ENCODE results near the gene HDAC1. TPM values are rescaled to one million over a fixed set of nuclear protein-coding genes. Genes with fewer than 3 reads are reported as not detected.

The HDAC1 gene
- total RNA-seq, 2 experiments from 2014 or later = 56.9 to 61.0 TPM

DNA sequence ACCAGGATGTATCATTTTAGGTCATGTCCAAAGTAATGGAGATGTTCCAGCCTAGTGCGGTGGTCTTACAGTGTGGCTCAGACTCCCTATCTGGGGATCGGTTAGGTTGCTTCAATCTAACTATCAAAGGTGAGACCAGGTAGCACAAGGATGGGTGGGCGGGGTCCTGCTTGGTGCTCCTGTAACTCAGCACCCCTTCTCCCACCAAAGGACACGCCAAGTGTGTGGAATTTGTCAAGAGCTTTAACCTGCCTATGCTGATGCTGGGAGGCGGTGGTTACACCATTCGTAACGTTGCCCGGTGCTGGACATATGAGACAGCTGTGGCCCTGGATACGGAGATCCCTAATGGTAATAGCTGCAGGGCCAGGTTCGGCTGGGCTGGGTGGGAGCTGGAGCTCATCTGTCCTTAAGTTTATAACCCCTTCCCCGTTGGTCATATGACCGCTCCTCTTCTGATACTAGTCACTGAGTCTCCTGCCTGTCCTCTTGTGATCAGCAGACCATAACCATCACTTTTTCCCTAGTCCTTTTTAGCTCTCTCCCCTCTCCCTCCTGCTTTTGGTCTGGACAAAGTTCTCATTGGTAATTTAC lies 38.8 kb downstream of the HDAC1 start:
- H3K36me3 ChIP-seq (ENCODE audit: insufficient read depth, low read length) = peaks cover 79% of the 10 kb centered on the region
- no peak overlapping the region for H3K4me3 ChIP-seq (ENCODE audit: low read length)
- intact Hi-C loops (cut with DNase I, micrococcal nuclease) = loop anchor here in 1 of 2 experiments (1.0 to 5.0 kb wide), 2 partner anchors 68 to 76 kb away; no protein-coding TSS in a partner anchor
- ChIA-PET POLR2A (interaction anchor here (1.4 kb wide), 1 partner anchor 9 kb away, joined by 4 read pairs; no protein-coding TSS in a partner anchor), CTCF (interaction anchor here (0.7 to 1.1 kb wide), 2 partner anchors 70 to 90 kb away, joined by 3 read pairs; no protein-coding TSS in a partner anchor)
- no peaks in the 10 kb centered on the region for H3K27me3 ChIP-seq (ENCODE audit: control insufficient read depth in 1 of 2, insufficient read depth in 2 of 2, low read length in 2 of 2)
- no peak for ATAC-seq (ENCODE audit: poor library complexity)
- TF ChIP-seq, protein P1, sequence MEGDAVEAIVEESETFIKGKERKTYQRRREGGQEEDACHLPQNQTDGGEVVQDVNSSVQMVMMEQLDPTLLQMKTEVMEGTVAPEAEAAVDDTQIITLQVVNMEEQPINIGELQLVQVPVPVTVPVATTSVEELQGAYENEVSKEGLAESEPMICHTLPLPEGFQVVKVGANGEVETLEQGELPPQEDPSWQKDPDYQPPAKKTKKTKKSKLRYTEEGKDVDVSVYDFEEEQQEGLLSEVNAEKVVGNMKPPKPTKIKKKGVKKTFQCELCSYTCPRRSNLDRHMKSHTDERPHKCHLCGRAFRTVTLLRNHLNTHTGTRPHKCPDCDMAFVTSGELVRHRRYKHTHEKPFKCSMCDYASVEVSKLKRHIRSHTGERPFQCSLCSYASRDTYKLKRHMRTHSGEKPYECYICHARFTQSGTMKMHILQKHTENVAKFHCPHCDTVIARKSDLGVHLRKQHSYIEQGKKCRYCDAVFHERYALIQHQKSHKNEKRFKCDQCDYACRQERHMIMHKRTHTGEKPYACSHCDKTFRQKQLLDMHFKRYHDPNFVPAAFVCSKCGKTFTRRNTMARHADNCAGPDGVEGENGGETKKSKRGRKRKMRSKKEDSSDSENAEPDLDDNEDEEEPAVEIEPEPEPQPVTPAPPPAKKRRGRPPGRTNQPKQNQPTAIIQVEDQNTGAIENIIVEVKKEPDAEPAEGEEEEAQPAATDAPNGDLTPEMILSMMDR (IDR thresholded peaks at IDR 0.05) = no peak
- peaks cover 18% of the 10 kb centered on the region for H3K4me1 ChIP-seq (ENCODE audit: insufficient read depth, low read length)
- Mint-ChIP-seq H3K4me1 (ENCODE audit: low read depth) (peaks cover 32% of the 10 kb centered on the region), H3K4me3 (no peak overlapping the region), H3K36me3 (ENCODE audit: low read depth) (peaks cover 86% of the 10 kb centered on the region), H3K9me3 (no peaks in the 10 kb centered on the region), H3K27me3 (no peaks in the 10 kb centered on the region), H3K27ac (peak overlapping the region; percentile 59)
- DNase-seq = no peak
- H3K9me3 ChIP-seq (ENCODE audit: control insufficient read depth in 1 of 2, insufficient read depth in 1 of 2, low read length in 2 of 2) = no peaks in the 10 kb centered on the region
- no peak overlapping the region for H3K27ac ChIP-seq (ENCODE audit: low read depth in 1 of 2, low read length in 2 of 2)

DNA sequence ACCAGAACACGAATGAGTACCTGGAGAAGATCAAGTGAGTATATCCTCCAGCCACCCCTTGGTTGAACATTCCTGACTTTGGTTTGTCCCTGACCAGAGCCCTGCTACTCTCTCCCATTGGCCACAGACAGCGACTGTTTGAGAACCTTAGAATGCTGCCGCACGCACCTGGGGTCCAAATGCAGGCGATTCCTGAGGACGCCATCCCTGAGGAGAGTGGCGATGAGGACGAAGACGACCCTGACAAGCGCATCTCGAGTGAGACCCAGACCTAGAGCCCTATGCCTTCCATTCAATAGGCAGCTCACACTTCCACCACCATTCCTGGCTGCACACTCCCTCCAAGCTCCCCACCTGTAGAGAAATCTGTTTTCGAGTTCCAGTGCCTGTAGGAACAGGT lies 39.7 kb downstream of the HDAC1 start:
- Histone ChIP-seq H3K4me3 (ENCODE audit: low read length) (no peak overlapping the region), H3K27ac (ENCODE audit: low read depth in 1 of 2, low read length in 2 of 2) (no peak overlapping the region), H3K9me3 (ENCODE audit: control insufficient read depth in 1 of 2, insufficient read depth in 1 of 2, low read length in 2 of 2) (no peaks in the 10 kb centered on the region), H3K27me3 (ENCODE audit: control insufficient read depth in 1 of 2, insufficient read depth in 2 of 2, low read length in 2 of 2) (no peaks in the 10 kb centered on the region), H3K4me1 (ENCODE audit: insufficient read depth, low read length) (peaks cover 23% of the 10 kb centered on the region), H3K36me3 (ENCODE audit: insufficient read depth, low read length) (peaks cover 71% of the 10 kb centered on the region)
- intact Hi-C loops (cut with DNase I, micrococcal nuclease) = loop anchor here in 1 of 2 experiments (1.0 to 5.0 kb wide), 2 partner anchors 69 to 75 kb away; no protein-coding TSS in a partner anchor
- ChIA-PET POLR2A (interaction anchor here (0.6 to 2.0 kb wide), 3 partner anchors 10 to 40 kb away, joined by 3 to 6 read pairs (median 4); no protein-coding TSS in a partner anchor), CTCF (interaction anchor here (0.7 to 1.1 kb wide), 2 partner anchors 69 to 91 kb away, joined by 3 read pairs; no protein-coding TSS in a partner anchor)
- TF ChIP-seq, protein P1 (IDR thresholded peaks at IDR 0.05) = no peak
- Mint-ChIP-seq H3K9me3 (no peaks in the 10 kb centered on the region), H3K27ac (peak overlapping the region; percentile 59), H3K4me1 (ENCODE audit: low read depth) (peaks cover 32% of the 10 kb centered on the region), H3K36me3 (ENCODE audit: low read depth) (peaks cover 81% of the 10 kb centered on the region), H3K27me3 (no peaks in the 10 kb centered on the region), H3K4me3 (peak overlapping the region; percentile 51)
- ATAC-seq (ENCODE audit: poor library complexity) = no peak
- no peak for DNase-seq

DNA sequence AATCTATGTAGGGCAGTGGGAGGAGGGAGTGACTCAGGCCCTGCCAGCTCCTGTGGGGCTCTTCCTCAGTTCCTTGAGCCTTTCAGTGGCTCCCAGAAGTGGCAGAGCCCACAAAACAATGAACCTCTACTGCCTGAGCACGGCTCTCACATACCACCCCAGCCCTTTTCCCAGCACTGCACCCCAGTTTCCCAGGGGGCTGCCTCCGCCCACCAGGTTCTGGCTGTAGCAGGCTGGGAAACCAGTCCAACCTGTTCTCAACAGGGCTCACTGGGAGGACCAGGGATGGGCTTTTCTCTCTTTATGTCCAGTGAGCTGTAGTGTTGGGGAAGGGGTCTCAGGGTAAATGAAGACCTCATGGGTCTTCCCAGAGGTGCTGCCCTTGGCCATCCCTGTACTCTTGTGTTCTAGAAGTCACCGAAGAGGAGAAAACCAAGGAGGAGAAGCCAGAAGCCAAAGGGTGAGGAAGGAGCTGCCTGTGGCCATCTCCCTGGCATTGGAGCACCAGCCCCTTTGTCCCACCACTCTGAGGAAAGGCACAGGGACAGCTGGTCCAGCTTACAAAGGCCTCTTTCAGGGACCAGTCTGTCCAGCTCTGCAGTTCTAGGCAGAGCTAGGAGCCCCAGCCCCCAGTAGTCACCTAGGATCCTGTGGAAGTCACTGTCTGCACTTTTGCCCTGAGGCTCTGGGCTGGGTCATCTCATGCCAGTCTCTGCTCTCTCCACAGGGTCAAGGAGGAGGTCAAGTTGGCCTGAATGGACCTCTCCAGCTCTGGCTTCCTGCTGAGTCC lies 40.6 kb downstream of the HDAC1 start:
- Histone ChIP-seq H3K36me3 (ENCODE audit: insufficient read depth, low read length) (peaks cover 62% of the 10 kb centered on the region), H3K27ac (ENCODE audit: low read depth in 1 of 2, low read length in 2 of 2) (no peak overlapping the region), H3K9me3 (ENCODE audit: control insufficient read depth in 1 of 2, insufficient read depth in 1 of 2, low read length in 2 of 2) (no peaks in the 10 kb centered on the region), H3K4me1 (ENCODE audit: insufficient read depth, low read length) (peaks cover 32% of the 10 kb centered on the region), H3K4me3 (ENCODE audit: low read length) (no peak overlapping the region), H3K27me3 (ENCODE audit: control insufficient read depth in 1 of 2, insufficient read depth in 2 of 2, low read length in 2 of 2) (no peaks in the 10 kb centered on the region)
- TF ChIP-seq, protein P1 (IDR thresholded peaks at IDR 0.05) = no peak
- Mint-ChIP-seq H3K27ac (peak overlapping the region; percentile 59), H3K27me3 (no peaks in the 10 kb centered on the region), H3K4me1 (ENCODE audit: low read depth) (peaks cover 41% of the 10 kb centered on the region), H3K36me3 (ENCODE audit: low read depth) (peaks cover 73% of the 10 kb centered on the region), H3K9me3 (no peaks in the 10 kb centered on the region), H3K4me3 (peak overlapping the region; percentile 54)
- no peak for DNase-seq
- ChIA-PET POLR2A (interaction anchor here (0.6 to 2.4 kb wide), 7 partner anchors 10 to 92 kb away, joined by 3 to 17 read pairs (median 5); partner anchors contain the start of gene BSDC1), CTCF (interaction anchor here (1.6 to 2.0 kb wide), 3 partner anchors 40 to 92 kb away, joined by 5 to 6 read pairs (median 5); no protein-coding TSS in a partner anchor)
- no peak for ATAC-seq (ENCODE audit: poor library complexity)
- intact Hi-C loops (cut with DNase I, micrococcal nuclease) = loop anchor here in 1 of 2 experiments (5.0 kb wide), 1 partner anchor 70 kb away; no protein-coding TSS in a partner anchor
